Sigmoid colon (tissue), 4 donors: ENCODE data around the gene PPP2R2B.

Experiments
- CTCF ChIP-seq, 4 experiments: fragments of 450-650 bp in 3 of 4; fragments of 200-600 bp in 1 of 4; IDR thresholded peaks; one replicate each; pipeline ENCODE4 v1.5.1; 2016 to 2019; ENCODE audit warnings: antibody characterized with exemption in 4 of 4, mild to moderate bottlenecking in 3 of 4, moderate library complexity in 2 of 4
- EP300 ChIP-seq, 4 donors: sonication (generic); formaldehyde crosslinking; IDR thresholded peaks; one replicate each; pipeline ENCODE4 v1.6.1; 2017; ENCODE audit warnings: antibody characterized with exemption in 4 of 4
- POLR2AphosphoS5 ChIP-seq, 4 donors: sonication (generic); formaldehyde crosslinking; IDR thresholded peaks; one replicate each; pipeline ENCODE4 v1.6.1; 2017; ENCODE audit warnings: antibody characterized with exemption in 4 of 4

DNA sequence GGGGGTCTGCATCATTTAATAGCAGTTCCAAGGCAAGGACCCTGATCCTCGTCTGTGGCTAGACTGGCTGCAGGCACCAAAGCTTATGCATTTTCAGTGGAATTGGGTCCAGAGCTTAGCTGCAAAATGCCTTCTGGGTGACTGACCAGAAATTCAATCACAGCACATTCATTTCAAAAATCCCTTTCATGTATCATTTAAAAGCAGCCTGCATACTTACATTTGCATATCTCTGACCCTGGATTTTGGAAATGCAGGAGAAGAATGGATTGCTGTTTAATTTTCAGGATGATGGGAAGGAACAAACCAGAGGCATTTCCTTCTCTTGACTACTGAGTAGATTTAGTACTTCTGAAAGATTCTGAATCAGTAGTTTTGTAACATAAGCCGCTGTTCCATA, 122.8 kb downstream of the PPP2R2B start:
- TF ChIP-seq EP300 (IDR thresholded peaks at IDR 0.05) (no peak), CTCF (IDR thresholded peaks at IDR 0.05) (no peak), POLR2AphosphoS5 (IDR thresholded peaks at IDR 0.05) (no peak)
